Inflammatory macrophage treated with lipopolysaccharide for 1 hour (primary cell): ENCODE results near the gene GRM4.

ENCODE experiments used
- DNase-seq, 2 donors: peaks; one replicate each; pipeline ENCODE4 v3.0.0-alpha.2; 2020 to 2022

GRM4 gene

DNA sequence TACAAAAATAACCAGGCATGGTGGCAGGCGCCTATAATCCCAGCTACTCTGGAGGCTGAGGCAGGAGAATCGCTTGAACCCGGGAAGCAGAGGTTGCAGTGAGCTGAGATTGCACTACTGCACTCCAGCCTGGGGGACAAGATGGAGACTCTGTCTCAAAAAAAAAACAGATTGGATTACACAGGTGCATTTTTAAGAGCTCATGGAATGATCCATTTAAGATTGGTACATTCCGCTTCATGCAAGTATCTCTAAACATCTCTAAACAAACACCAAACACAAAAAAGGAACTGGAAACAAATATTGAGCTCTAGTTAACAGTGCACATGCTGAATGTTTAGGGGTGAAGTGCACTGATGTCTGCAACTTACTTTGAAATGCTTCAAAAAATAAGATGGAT lies 154.3 kb downstream of the GRM4 start:
- DNase-seq = no peak

GRCh38 chr6:33990061-33990541 lies 155.8 kb downstream of the GRM4 start:
- no peak for DNase-seq

GRCh38 chr6:33989016-33989854 lies 156.7 kb downstream of the GRM4 start:
- no peak for DNase-seq

GRCh38 chr6:33988121-33989015 lies 157.5 kb downstream of the GRM4 start:
- DNase-seq = no peak

- no peak for DNase-seq
Observed at GRCh38 chr6:33987531-33988021, 158.3 kb downstream of the GRM4 start.

- no peak for DNase-seq
Observed at GRCh38 chr6:33985947-33986346, 159.9 kb downstream of the GRM4 start.

DNA sequence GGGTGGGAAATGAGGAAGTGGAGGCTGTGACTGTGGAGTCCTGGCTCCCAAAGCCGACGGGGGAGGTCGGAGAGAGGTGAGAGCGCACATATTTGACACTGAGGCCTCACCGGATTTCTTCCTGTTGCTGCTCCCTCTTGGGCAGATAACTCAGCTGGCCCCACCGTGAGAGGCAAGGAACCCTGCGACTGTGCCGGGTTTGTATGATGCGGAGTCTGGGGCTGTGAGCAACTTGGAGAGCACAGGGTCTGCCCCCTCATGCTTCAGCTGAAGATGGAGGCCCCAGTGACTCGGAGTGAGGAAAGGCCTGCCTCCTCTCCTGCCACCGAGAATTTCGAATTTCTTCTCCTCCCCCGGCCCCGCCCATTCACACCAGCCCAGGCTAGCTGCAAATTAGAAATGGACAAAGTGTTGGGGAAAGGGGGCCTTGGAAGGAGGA lies 160.6 kb downstream of the GRM4 start:
- DNase-seq = no peak

DNA sequence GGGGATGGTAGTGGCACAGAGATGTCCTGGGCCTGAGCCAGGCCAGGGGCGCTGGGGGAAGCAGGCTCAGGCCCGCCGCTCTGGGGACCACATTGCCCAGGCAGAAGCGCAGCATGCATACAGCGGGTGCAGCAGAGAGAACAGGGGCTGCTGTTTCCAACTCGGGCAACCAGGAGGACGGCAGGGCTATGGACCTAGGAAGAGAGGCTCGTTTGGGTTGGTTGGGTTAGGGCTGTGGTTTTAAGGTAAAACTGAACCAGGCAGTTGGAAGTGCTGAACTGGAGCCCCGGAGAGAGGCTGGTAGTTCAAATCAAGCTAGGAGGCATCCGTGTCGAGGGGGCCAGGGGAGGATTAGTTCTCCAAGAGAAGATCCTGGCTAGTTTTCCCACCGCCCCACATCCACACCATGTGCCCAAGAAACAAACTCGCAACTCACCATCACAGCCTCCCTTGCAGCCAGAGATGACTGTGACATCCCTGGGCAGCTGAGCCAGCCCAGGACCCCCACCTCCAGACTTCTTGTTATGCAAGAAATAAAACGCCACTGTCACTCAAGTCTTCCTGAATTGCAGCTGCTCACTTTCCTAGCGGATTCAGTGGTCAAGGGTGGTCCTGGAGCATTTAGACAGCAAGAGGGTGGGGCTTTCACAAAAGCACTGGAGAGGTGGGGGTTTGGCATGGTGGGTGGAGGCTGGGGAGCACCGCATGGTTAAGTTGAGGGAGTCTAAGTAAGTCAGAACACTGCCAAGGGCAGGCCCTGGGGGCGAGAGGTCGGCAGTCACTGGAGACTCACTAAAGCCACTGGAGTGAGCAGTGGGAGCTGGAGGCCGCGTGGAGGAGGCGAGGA lies 161.2 kb downstream of the GRM4 start:
- DNase-seq = no peak

GRCh38 chr6:33983721-33984465 lies 162.0 kb downstream of the GRM4 start:
- DNase-seq = no peak

DNA sequence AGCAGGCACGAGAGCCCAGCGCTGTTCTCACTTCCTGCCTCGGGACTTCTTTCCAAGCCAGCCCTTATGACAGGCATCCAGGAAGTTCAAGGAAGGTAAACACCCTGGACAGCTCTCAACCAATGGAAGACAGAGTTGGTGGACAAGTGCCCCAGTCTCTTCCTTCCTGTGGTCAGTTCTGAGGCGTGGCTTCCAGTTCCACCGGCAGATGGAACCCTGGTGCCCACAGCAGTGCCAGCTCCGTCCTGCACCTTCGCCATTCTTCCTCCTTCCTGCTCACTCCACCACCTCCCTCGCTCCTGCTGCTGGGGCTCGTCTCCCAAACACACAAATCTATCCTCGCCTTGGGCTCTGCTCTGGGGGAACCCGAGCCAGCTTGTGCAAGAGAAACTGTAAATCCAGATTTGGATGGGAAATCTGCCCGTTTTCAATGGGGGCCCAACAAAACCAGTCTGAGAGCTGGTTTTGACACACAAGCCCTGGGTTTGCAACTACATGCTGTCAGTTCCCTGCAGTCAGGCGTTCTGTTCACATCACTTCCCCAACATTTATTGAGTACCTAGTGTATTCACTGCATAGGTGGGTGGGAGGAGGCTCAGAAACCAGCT lies 162.7 kb downstream of the GRM4 start:
- peak in 1 of 2 donors; percentile 6 for DNase-seq

- no peak for DNase-seq
Observed at GRCh38 chr6:33981861-33982260, 164.0 kb downstream of the GRM4 start.

DNA sequence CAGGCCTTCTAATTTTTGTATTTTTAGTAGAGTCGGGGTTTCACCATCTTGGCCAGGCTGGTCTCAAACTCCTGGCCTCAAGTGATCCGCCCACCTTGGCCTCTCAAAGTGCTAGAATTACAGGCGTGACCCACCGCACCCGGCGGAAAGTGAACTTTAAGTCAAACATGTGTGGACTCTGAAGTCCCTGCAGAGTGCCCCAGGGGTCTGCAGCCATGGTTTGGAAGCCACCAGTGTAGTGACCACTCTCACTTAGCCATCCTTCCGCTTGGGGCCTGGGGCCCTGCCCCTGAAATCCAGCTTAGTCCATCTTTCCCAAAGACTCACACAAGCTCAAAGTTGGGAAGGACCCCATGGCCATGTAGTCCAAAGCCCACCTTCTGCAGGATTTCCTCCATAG lies 164.5 kb downstream of the GRM4 start:
- DNase-seq = no peak

DNA sequence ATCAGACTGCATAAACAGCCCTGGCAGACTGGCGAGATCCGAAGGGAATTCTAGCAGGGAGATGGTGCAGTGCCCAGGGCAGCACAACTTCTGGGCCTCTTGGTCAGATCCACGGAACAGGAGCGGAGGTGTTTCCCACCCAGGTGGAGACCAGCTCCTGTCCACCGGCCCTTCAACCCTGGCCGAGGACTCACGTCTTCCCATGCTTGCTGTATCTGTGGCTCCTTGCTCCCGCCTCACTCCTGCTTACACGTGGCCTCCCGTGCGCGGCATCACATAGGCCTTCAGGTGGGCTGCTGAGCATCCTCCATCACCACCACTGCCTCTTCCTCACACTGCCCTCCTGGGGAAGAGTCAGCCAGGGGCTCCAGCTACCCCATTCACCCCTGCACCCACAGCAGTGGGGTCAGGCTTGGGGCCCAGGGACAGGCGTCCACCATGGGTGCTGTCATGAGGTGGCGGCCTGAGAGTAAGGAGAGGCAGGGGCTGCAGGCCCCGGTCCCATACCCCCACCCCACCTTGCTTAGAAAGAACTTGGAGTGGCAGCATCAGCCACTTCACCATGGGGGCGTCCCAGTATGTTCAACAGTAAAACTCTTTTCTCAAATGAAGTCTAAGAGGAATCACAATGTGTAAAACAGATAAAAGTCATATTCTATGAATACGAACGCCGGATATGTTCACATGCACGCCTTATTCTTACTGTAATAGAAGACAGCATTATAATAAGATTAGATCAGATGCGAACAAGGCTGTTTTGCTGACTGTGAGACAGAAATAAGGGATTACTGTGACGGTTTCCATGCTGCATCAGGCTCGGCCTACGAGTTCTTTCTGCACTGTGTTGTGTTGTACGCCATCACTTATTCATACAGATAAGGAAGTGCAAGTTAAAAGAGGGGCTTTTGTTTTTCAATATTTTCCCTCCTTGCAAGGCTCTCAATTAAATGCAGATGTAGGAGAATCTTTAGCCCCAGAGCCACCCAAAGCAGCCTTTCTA lies 165.4 kb downstream of the GRM4 start:
- no peak for DNase-seq

DNA sequence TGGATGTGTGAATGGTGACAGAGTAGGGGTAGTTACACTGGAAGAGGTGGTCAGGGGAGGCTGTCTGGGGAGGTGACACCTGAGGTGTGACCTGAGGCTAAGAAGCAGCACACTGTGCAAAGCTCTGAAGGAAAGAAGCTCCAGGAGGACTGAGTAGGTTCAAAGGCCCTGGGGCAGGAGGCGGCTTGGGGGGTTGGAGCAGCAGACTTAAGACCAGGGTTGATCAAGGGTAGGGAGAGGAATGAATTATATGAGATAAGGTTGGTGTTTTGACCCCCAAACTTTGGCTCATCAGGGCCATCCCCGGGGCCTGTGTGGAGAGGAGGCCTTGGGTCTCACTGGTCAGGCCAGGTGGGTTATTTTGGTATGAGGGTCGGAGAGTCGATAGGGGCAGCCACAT lies 166.1 kb downstream of the GRM4 start:
- DNase-seq = no peak

GRCh38 chr6:33978412-33979150 lies 167.3 kb downstream of the GRM4 start:
- no peak for DNase-seq

GRCh38 chr6:33977606-33978411 lies 168.1 kb downstream of the GRM4 start:
- DNase-seq = no peak

- DNase-seq = no peak
Observed at GRCh38 chr6:33976437-33977360, 169.2 kb downstream of the GRM4 start.
